GM12878 (cell line): ENCODE measurements around the gene CD84. TPM values are rescaled to one million over a fixed set of nuclear protein-coding genes. Genes with fewer than 3 reads are reported as not detected.

Source experiments
- BACH1 ChIP-seq: fragments of 450-650 bp; IDR thresholded peaks from 2 replicates; pipeline ENCODE4 v1.6.1; 2017; ENCODE audit warnings: mild to moderate bottlenecking, borderline replicate concordance
- BHLHE40 ChIP-seq, 2 experiments: fragments of 450-650 bp in 1 of 2; IDR thresholded peaks; 2 replicates each; pipeline ENCODE4 v1.6.1; 2011 to 2017; ENCODE audit warnings: low read depth in 2 of 2, borderline replicate concordance in 1 of 2, improper control_type of control experiment in 1 of 2, low read length in 1 of 2, mild to moderate bottlenecking in 1 of 2
- CBX3 ChIP-seq: fragments of 200-600 bp; sonication (generic); IDR thresholded peaks from 2 replicates; pipeline ENCODE4 v1.6.1; 2016; ENCODE audit warnings: low read depth, borderline replicate concordance
- CHD4 ChIP-seq: fragments of 200-600 bp; sonication (generic); IDR thresholded peaks from 2 replicates; pipeline ENCODE4 v1.6.1; 2016; ENCODE audit warnings: mild to moderate bottlenecking
- DPF2 ChIP-seq: fragments of 450-650 bp; IDR thresholded peaks from 2 replicates; pipeline ENCODE4 v1.6.1; 2017; ENCODE audit warnings: mild to moderate bottlenecking
- HDAC2 ChIP-seq: fragments of 200-600 bp; sonication (generic); IDR thresholded peaks from 2 replicates; pipeline ENCODE4 v1.6.1; 2017
- IRF4 ChIP-seq: IDR thresholded peaks from 2 replicates; pipeline ENCODE4 v1.6.1; 2011; ENCODE audit warnings: low read depth, low read length
- KAT2A ChIP-seq: conservative IDR thresholded peaks from 2 replicates; pipeline ENCODE4 v1.6.1; 2011; ENCODE audit warnings: low read depth, low read length; ENCODE audit not compliant: control insufficient read depth
- MYB ChIP-seq: fragments of 150-350 bp; IDR thresholded peaks from 2 replicates; pipeline ENCODE4 v1.6.1; 2014; ENCODE audit warnings: mild to moderate bottlenecking, low read depth, low read length, borderline replicate concordance
- NFIC ChIP-seq: IDR thresholded peaks from 2 replicates; pipeline ENCODE4 v1.6.1; 2012; ENCODE audit warnings: low read depth, mild to moderate bottlenecking, inconsistent platforms, low read length, moderate library complexity
- NFXL1 ChIP-seq: fragments of 450-650 bp; IDR thresholded peaks from 2 replicates; pipeline ENCODE4 v1.6.1; 2017; ENCODE audit warnings: antibody characterized with exemption, mild to moderate bottlenecking, borderline replicate concordance
- NFYB ChIP-seq: IDR thresholded peaks from 2 replicates; pipeline ENCODE4 v1.6.1; 2011; ENCODE audit warnings: low read depth, mild to moderate bottlenecking, low read length, improper control_type of control experiment, moderate library complexity; ENCODE audit not compliant: insufficient read depth
- PAX8 ChIP-seq: fragments of 450-650 bp; IDR thresholded peaks from 2 replicates; pipeline ENCODE4 v1.6.1; 2017; ENCODE audit warnings: mild to moderate bottlenecking, moderate library complexity
- SIX5 ChIP-seq: IDR thresholded peaks from 2 replicates; pipeline ENCODE4 v1.6.1; 2011; ENCODE audit warnings: mild to moderate bottlenecking, low read depth, low read length, moderate library complexity; ENCODE audit not compliant: severe bottlenecking
- WRNIP1 ChIP-seq: IDR thresholded peaks from 2 replicates; pipeline ENCODE4 v1.6.1; 2011; ENCODE audit warnings: low read depth, low read length, improper control_type of control experiment, borderline replicate concordance
- ZBED1 ChIP-seq: IDR thresholded peaks from 2 replicates; pipeline ENCODE4 v1.6.1; 2016; ENCODE audit warnings: borderline replicate concordance
- polyA plus RNA-seq, 11 experiments: library from polyadenylated mRNA; depleted of rRNA in 4 of 11; unstranded in 6 of 11; stranded (reverse) in 5 of 11; fragments of >200 nt; fragmentation: Nextera tagmentation in 4 of 11; fragmentation: Illumina TruSeq in 1 of 11; extraction: Ambion mirVana in 4 of 11; extraction: Trizol in 1 of 11; gene quantifications; 1 replicate in 1 of 11; 2 replicates in 10 of 11; pipeline versions ENCODE4 v1.2.1 to v1.2.3, GENCODE V29; 2011 to 2016; ENCODE audit warnings: inconsistent platforms in 2 of 11, missing spikeins in 2 of 11, low read depth in 1 of 11
- total RNA-seq, 4 experiments: library from RNA; depleted of rRNA in 3 of 4; stranded (reverse); fragments of >200 nt in 3 of 4; fragmentation: Illumina TruSeq in 1 of 4; extraction: Trizol in 1 of 4; gene quantifications; 2 replicates each; pipeline versions ENCODE4 v1.2.1 to v1.2.3, GENCODE V29; 2013 to 2021
- TF ChIP-seq, protein P1 (sequence below): fragments of 450-650 bp; IDR thresholded peaks from 2 replicates; pipeline ENCODE4 v1.6.1; 2016; ENCODE audit warnings: mild to moderate bottlenecking
- TF ChIP-seq, protein P2 (sequence below): fragments of 450-650 bp; IDR thresholded peaks from 2 replicates; pipeline ENCODE4 v1.6.1; 2017; ENCODE audit warnings: mild to moderate bottlenecking, low read depth, inconsistent platforms; ENCODE audit not compliant: poor library complexity, severe bottlenecking
- TF ChIP-seq, protein P3 (sequence below): fragments of 450-650 bp; IDR thresholded peaks from 2 replicates; pipeline ENCODE4 v1.6.1; 2018; ENCODE audit warnings: borderline replicate concordance, mild to moderate bottlenecking; ENCODE audit not compliant: partially characterized antibody
- TF ChIP-seq, protein P4 (sequence below): fragments of 450-650 bp; IDR thresholded peaks from 2 replicates; pipeline ENCODE4 v1.6.1; 2017; ENCODE audit warnings: mild to moderate bottlenecking, moderate library complexity

CD84 gene
- total and polyA plus RNA-seq, 10 of the 15 experiments (the other 5 are each of a cell fraction or from before 2014, with no cell fraction given) = 3.4 to 20.3 (median 11.7) TPM

DNA sequence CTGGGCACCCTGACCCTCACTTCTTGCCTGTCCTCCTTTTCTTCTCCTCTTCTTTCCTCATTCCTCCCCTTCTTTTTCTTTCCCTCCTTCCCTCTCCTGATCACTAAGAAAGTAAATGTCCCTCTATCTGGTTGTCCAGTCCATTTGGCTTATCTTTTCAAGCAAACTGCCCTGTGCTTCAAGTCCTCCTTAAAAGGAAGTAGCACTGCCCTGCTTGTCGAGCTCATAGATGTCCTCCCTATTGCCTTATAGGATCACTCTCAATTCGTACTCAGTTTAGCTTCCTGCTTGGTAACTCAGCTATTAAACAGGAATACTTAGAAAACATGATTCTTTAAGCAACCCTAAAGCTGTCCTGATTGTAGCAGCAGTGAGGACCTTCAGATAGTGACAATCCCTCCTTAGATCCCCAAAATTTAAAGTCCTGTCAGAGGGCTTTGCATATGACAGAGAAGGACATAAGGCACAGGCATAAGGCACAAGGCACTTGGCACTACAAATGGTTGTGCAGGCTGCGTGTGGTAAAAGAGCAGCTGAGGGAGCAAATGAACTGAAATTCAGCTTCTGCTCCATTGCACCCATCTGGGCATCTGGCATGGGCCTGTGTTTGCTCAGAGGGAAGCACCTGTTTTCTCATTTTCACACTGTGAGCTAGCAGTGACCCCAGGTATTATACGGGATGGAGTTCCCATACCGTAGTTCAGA lies 30.2 kb downstream of the CD84 start (continued):
- TF ChIP-seq KAT2A (no peak), ZBED1 (peak; percentile 94), HDAC2 (no peak), DPF2 (no peak), SIX5 (no peak), BHLHE40 (IDR thresholded peaks at IDR 0.05; ENCODE audit: borderline replicate concordance in 1 of 2, low read depth in 2 of 2, low read length in 1 of 2) (peak; percentile 48 to 64), CBX3 (no peak), CHD4 (no peak), NFYB (no peak), MYB (no peak; the same call in 1 of the 2 replicates), BACH1 (no peak), NFXL1 (no peak), WRNIP1 (no peak), NFIC (no peak), PAX8 (no peak), IRF4 (peak; percentile 50; the same call in 1 of the 2 replicates)
- TF ChIP-seq, protein P1, sequence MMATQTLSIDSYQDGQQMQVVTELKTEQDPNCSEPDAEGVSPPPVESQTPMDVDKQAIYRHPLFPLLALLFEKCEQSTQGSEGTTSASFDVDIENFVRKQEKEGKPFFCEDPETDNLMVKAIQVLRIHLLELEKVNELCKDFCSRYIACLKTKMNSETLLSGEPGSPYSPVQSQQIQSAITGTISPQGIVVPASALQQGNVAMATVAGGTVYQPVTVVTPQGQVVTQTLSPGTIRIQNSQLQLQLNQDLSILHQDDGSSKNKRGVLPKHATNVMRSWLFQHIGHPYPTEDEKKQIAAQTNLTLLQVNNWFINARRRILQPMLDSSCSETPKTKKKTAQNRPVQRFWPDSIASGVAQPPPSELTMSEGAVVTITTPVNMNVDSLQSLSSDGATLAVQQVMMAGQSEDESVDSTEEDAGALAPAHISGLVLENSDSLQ = no peak
- TF ChIP-seq, protein P2, sequence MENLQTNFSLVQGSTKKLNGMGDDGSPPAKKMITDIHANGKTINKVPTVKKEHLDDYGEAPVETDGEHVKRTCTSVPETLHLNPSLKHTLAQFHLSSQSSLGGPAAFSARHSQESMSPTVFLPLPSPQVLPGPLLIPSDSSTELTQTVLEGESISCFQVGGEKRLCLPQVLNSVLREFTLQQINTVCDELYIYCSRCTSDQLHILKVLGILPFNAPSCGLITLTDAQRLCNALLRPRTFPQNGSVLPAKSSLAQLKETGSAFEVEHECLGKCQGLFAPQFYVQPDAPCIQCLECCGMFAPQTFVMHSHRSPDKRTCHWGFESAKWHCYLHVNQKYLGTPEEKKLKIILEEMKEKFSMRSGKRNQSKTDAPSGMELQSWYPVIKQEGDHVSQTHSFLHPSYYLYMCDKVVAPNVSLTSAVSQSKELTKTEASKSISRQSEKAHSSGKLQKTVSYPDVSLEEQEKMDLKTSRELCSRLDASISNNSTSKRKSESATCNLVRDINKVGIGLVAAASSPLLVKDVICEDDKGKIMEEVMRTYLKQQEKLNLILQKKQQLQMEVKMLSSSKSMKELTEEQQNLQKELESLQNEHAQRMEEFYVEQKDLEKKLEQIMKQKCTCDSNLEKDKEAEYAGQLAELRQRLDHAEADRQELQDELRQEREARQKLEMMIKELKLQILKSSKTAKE = peak; percentile 25
- TF ChIP-seq, protein P3, sequence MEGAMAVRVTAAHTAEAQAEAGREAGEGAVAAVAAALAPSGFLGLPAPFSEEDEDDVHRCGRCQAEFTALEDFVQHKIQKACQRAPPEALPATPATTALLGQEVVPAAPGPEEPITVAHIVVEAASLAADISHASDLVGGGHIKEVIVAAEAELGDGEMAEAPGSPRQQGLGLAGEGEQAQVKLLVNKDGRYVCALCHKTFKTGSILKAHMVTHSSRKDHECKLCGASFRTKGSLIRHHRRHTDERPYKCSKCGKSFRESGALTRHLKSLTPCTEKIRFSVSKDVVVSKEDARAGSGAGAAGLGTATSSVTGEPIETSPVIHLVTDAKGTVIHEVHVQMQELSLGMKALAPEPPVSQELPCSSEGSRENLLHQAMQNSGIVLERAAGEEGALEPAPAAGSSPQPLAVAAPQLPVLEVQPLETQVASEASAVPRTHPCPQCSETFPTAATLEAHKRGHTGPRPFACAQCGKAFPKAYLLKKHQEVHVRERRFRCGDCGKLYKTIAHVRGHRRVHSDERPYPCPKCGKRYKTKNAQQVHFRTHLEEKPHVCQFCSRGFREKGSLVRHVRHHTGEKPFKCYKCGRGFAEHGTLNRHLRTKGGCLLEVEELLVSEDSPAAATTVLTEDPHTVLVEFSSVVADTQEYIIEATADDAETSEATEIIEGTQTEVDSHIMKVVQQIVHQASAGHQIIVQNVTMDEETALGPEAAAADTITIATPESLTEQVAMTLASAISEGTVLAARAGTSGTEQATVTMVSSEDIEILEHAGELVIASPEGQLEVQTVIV = no peak
- TF ChIP-seq, protein P4, sequence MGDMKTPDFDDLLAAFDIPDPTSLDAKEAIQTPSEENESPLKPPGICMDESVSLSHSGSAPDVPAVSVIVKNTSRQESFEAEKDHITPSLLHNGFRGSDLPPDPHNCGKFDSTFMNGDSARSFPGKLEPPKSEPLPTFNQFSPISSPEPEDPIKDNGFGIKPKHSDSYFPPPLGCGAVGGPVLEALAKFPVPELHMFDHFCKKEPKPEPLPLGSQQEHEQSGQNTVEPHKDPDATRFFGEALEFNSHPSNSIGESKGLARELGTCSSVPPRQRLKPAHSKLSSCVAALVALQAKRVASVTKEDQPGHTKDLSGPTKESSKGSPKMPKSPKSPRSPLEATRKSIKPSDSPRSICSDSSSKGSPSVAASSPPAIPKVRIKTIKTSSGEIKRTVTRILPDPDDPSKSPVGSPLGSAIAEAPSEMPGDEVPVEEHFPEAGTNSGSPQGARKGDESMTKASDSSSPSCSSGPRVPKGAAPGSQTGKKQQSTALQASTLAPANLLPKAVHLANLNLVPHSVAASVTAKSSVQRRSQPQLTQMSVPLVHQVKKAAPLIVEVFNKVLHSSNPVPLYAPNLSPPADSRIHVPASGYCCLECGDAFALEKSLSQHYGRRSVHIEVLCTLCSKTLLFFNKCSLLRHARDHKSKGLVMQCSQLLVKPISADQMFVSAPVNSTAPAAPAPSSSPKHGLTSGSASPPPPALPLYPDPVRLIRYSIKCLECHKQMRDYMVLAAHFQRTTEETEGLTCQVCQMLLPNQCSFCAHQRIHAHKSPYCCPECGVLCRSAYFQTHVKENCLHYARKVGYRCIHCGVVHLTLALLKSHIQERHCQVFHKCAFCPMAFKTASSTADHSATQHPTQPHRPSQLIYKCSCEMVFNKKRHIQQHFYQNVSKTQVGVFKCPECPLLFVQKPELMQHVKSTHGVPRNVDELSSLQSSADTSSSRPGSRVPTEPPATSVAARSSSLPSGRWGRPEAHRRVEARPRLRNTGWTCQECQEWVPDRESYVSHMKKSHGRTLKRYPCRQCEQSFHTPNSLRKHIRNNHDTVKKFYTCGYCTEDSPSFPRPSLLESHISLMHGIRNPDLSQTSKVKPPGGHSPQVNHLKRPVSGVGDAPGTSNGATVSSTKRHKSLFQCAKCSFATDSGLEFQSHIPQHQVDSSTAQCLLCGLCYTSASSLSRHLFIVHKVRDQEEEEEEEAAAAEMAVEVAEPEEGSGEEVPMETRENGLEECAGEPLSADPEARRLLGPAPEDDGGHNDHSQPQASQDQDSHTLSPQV = peak; percentile 94
